Right ventricle myocardium superior (tissue), 1 donor: ENCODE results near the gene AFAP1. TPM values are rescaled to one million over a fixed set of nuclear protein-coding genes. Genes with fewer than 3 reads are reported as not detected.

ENCODE experiments used
- ATAC-seq: fragments of 200-7000 bp; cut with Tn5 transposase; one replicate; pipeline ENCODE4 v1.9.1; 2020; ENCODE audit warnings: mild to moderate bottlenecking; ENCODE audit not compliant: poor library complexity
- DNase-seq: peaks from one replicate; pipeline ENCODE4 v3.0.0-alpha.2; 2020
- intact Hi-C: fragments of 100-400 bp; cut with DNase I; formaldehyde crosslinking; loops from one replicate; pipeline ENCODE4 v1.11.2; 2022
- total RNA-seq: library from RNA; stranded (reverse); fragmentation: NEBNext Ultra II Directional; extraction: Animal tissue kit (Norgen Biotek cat#: 25700); gene quantifications from one replicate; pipeline ENCODE4 v1.2.1, GENCODE V29; 2021
- donor health status: DM: no; HTN: yes; CAD: no; lungs with severe emphysema.

Gene AFAP1
- total RNA-seq, 1 donor from 2014 or later: 6.2 TPM

DNA sequence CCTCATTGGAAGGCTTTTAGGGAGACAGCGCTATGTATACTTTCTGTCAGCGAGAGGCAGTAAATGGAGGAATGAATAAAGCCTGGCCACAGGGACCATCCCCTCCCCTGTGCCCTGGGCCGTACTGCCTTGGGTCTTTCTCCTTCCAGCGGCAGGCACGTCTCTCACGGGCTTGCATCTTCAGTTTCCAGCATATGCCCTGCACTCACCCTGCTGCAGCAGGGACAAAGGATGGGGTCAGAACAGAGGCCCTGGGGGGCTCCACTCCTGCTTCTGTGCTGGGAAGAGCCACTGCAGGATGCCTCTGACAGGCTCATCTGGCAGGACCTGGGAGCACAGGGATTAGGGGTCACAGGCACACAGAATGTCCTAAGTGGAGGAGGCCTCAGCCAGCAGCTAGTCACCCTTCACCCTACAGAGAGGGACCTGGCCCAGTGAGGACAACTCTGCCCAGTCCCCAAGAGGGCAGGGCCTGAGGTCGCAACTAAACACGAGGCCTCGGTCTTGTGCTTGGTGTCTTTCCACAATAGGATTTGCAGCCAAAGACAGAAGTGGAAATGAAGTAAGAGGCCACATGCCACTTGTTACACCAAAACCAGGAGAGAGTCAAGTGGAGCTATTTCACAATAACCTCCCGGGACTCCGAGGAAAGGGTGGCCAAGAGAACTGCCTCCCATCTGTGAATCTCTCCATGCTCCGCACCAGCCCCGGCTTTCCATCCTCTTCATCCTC lies 150.8 kb downstream of the AFAP1 start:
- DNase-seq (peak; percentile 58), ATAC-seq (peak; percentile 96)
- intact Hi-C loops: no loop called here

- intact Hi-C loops: no loop called here
- DNase-seq (no peak), ATAC-seq (no peak)
Observed at GRCh38 chr4:7788193-7788592, 151.5 kb downstream of the AFAP1 start.

GRCh38 chr4:7787681-7788141 lies 151.9 kb downstream of the AFAP1 start:
- intact Hi-C loops: no loop called here
- no peak for ATAC-seq
- DNase-seq: no peak

DNA sequence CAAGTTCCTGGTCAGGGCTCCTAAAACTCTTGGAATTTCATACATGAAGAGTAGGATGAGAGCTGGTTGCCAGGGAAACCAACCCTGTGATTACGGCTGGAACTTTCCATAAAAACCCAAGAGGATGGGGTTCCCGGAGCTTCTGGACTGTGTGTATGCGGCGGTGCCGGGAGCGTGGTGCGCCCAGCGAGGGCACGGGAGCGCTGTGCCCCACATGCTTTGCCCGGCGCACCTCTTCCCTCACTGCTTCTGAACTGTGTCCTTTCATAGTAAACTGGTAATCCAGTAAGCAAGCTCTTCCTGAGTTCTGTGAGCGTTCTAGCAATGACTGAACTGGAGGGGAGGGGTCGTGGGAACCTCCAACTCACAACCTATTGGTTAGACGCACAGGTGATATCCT lies 152.6 kb downstream of the AFAP1 start:
- no peak for ATAC-seq
- DNase-seq: no peak
- intact Hi-C loops: no loop called here

- DNase-seq (no peak), ATAC-seq (no peak)
- intact Hi-C loops: no loop called here
Observed at GRCh38 chr4:7786517-7786916, 153.1 kb downstream of the AFAP1 start.

- ATAC-seq: no peak
- DNase-seq: no peak
- intact Hi-C loops: no loop called here
Observed at GRCh38 chr4:7786040-7786439, 153.6 kb downstream of the AFAP1 start.

GRCh38 chr4:7785017-7785416 lies 154.6 kb downstream of the AFAP1 start:
- intact Hi-C loops: no loop called here
- ATAC-seq: no peak

GRCh38 chr4:7784131-7784870 lies 155.4 kb downstream of the AFAP1 start:
- intact Hi-C loops: no loop called here
- ATAC-seq (no peak), DNase-seq (no peak)

More at GRCh38 chr4:7785017-7785416, 154.6 kb downstream of the AFAP1 start:
- DNase-seq: no peak

- intact Hi-C loops: no loop called here
- DNase-seq: no peak
- no peak for ATAC-seq
Observed at GRCh38 chr4:7783541-7783940, 156.1 kb downstream of the AFAP1 start.

DNA sequence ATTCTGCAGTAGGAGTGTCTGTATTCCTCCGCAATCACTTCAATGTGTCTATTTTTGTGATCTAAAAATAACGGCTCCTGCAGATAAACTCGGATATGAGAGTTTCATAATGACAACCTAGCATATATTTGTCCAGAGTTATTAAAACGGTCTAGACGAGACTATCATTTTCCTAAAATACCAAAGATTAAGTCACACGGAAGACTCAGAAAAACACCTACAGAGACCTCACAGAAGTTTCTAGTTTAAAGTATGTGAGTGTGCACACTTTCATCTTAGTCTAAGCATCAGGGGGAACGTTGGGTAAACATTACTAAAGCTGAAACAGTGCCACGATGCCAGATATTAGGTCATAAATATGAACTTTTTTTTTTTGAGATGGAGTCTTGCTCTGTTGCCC lies 156.9 kb downstream of the AFAP1 start:
- DNase-seq: no peak
- ATAC-seq: no peak
- intact Hi-C loops: no loop called here

- intact Hi-C loops: no loop called here
- ATAC-seq (peak; percentile 36), DNase-seq (no peak)
Observed at GRCh38 chr4:7781993-7782392, 157.7 kb downstream of the AFAP1 start.

DNA sequence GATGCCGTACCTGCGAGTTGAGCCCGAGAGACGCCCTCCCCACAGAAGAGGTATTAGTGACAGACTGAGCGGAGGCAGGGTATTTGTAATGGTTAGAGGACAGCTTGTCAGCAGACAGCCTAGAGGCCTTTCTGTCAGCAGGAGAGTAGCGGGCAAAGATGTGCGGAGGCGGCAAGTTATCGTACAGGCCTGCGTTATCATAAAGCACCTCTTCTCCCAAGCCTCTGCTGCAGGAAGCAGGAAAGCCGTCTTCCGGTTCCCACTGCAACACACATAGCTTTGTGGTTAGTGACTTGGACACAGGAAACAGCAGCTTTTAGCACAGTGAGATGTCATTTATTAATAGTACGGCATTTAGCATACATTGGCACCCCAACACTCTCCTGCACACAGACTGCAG lies 158.3 kb downstream of the AFAP1 start:
- intact Hi-C loops: no loop called here
- ATAC-seq: peak; percentile 60
- DNase-seq: no peak

- DNase-seq (no peak), ATAC-seq (no peak)
- intact Hi-C loops: no loop called here
Observed at GRCh38 chr4:7780751-7781348, 158.8 kb downstream of the AFAP1 start.

GRCh38 chr4:7779432-7779768 lies 160.3 kb downstream of the AFAP1 start:
- no peak for DNase-seq
- ATAC-seq: no peak
- intact Hi-C loops: no loop called here

GRCh38 chr4:7778510-7779431 lies 160.9 kb downstream of the AFAP1 start:
- no peak for DNase-seq
- ATAC-seq: no peak
- intact Hi-C loops: no loop called here

GRCh38 chr4:7777871-7778509 lies 161.7 kb downstream of the AFAP1 start:
- no peak for DNase-seq
- intact Hi-C loops: no loop called here
- no peak for ATAC-seq

DNA sequence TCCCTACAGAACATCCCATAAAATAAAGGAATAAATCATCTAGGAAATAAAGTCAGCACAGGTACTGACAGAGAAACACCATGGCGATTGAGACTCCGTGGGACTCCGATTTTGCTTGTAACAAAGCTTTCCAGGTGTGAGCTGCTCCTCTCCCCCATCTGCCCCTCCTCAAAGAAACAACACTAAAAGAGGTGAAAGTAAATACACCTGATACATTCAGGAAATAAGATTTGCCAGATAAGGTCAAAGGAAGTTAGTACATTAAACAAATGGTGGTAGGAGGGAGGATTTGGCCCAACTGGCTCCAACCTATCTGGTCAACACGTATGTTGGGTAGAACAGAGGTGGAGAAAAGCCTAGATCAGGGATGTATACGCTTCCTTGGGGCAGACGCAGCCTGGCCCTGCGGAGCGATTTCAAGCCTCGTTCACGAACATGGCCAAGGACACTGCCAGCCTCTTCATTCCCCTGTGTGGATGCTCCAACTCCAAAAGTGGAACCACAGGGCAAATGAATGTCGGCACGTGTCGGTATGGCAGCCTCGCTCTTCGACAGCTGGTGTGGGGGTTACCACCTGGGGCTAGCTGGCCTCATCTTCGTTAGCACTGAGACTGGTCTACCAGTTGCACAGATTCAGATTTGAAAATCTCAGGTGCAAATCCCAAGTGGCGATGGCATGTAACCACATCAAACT lies 162.5 kb downstream of the AFAP1 start:
- no peak for DNase-seq
- intact Hi-C loops: no loop called here
- no peak for ATAC-seq

DNA sequence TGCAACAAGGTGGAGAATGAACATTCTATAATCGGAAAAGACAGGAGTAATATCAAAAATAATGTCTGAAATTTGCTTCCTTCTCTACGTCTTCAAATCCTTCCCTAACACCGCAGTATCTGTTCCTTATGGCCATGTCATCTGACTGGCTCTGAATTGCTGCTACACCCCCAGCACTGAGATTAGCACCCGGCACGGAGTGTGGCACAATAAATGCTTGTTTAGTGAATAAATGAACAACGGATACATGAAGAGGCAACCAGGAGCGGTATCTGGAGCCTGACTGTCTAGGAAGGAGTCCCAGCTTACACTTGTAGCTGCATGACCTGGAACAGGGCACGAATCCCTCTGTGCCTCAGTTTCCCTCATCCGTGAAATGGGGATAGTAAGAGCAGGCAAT lies 164.3 kb downstream of the AFAP1 start:
- ATAC-seq (no peak), DNase-seq (peak; percentile 5)
- intact Hi-C loops: no loop called here
